PFSK-1 (cell line): Measurements from ENCODE around the gene PNKD.

Source experiments
- POLR2AphosphoS5 ChIP-seq: IDR thresholded peaks from 2 replicates; pipeline ENCODE4 v1.6.1; 2012; ENCODE audit warnings: low read depth, mild to moderate bottlenecking, control low read depth, low read length, moderate library complexity
- REST ChIP-seq, 2 experiments: IDR thresholded peaks; 2 replicates each; pipeline versions ENCODE4 v1.6.1 to v1.8.0; 2011 to 2012; ENCODE audit warnings: low read depth in 2 of 2, low read length in 2 of 2, control low read depth in 1 of 2, inconsistent platforms in 1 of 2, mild to moderate bottlenecking in 1 of 2, moderate library complexity in 1 of 2; ENCODE audit not compliant: insufficient read depth in 1 of 2
- TAF1 ChIP-seq: IDR thresholded peaks from 2 replicates; pipeline ENCODE4 v1.6.1; 2012; ENCODE audit warnings: low read length, control low read depth, borderline replicate concordance; ENCODE audit not compliant: insufficient read depth

GRCh38 chr2:218384975-218385374 lies 114.7 kb downstream of the PNKD start:
- no peak for TF ChIP-seq POLR2AphosphoS5
- no peak for TF ChIP-seq REST (IDR thresholded peaks at IDR 0.05; ENCODE audit: insufficient read depth in 1 of 2, low read depth in 2 of 2, low read length in 2 of 2)
- no peak for TF ChIP-seq TAF1
